Measurements from ENCODE around the gene ARSK.

Gene ARSK, protein sequence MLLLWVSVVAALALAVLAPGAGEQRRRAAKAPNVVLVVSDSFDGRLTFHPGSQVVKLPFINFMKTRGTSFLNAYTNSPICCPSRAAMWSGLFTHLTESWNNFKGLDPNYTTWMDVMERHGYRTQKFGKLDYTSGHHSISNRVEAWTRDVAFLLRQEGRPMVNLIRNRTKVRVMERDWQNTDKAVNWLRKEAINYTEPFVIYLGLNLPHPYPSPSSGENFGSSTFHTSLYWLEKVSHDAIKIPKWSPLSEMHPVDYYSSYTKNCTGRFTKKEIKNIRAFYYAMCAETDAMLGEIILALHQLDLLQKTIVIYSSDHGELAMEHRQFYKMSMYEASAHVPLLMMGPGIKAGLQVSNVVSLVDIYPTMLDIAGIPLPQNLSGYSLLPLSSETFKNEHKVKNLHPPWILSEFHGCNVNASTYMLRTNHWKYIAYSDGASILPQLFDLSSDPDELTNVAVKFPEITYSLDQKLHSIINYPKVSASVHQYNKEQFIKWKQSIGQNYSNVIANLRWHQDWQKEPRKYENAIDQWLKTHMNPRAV

GRCh38 chr5:95554647-95555548 lies at the start of gene ARSK, which contains the start of gene SKIC3:
Gene ARSK (plus strand): TSS chr5:95555101. CDS start chr5:95555279, 178 bp downstream.
Gene SKIC3 (minus strand): TSS chr5:95554977. CDS start chr5:95547150, 7,827 bp downstream.
- peak; percentile 79 to 85 for DNase-seq (ENCODE audit: low read depth in 2 of 2)

GRCh38 chr5:95508550-95508949 lies 46.4 kb upstream of the ARSK start:
- no peak for DNase-seq (ENCODE audit: low read depth in 2 of 2)

- DNase-seq (ENCODE audit: low read depth in 2 of 2), result no peak
Measured at GRCh38 chr5:95511606-95512005, 43.3 kb upstream of the ARSK start.

DNA sequence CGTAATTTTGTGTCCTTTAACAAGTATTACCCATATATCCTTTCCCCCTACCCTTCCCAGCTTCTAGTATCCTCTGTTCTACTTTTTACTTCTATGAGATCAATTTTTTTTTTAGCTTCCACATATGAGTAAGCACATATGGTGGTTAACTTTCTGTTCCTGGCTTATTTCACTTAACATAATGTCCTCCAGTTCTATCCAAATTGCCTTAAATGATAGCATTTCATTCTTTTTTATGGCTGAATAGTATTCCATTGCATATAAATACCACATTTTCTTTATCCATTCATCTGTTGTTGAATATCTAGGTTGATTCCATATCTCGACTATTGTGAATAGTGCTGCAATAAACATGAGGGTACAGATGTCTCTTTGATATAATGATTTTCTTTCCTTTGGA lies 36.5 kb upstream of the ARSK start:
- no peak for DNase-seq (ENCODE audit: low read depth in 2 of 2)

DNA sequence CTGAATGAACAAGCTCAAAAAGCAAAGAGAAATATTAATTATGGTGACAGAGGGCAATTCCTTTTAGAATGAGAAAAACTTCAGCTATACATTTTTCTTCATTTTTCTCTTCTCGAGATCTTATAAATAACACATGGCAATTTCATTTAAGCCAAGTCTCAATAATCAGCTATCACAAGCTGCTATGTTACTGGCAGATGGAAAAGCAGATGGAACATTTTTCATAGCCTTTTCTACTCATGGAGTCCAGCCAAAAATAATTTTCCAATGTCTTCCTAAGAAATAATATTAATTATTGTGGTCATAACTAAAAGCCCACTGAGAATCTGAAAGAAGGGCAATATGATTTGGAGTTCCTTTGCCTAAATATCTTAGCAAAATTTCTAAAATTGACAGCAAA lies 35.8 kb upstream of the ARSK start:
- DNase-seq (ENCODE audit: low read depth in 2 of 2), result no peak

GRCh38 chr5:95519681-95520080 lies 35.2 kb upstream of the ARSK start:
- no peak for DNase-seq (ENCODE audit: low read depth in 2 of 2)

- DNase-seq (ENCODE audit: low read depth in 2 of 2), result no peak
Measured at GRCh38 chr5:95520206-95520605, 34.7 kb upstream of the ARSK start.

DNA sequence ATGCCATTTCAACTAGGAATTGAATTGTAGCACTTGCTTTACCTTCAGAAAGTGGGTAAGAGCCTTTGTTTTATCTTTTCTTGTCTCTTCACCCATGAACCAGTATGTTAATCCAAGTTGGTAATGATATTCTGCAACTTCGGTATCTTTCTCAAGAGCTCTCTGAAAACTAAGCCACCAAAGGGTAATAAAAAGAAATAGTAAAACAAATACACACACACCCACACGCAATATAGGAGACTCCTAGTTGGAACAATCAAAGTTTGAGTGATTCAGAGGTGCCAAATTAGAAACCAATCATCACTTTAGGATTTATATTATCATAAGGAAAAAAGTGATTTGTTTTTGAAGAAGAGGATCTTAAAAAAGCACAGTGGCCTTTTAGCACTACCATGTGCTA lies 30.5 kb upstream of the ARSK start:
- DNase-seq (ENCODE audit: low read depth in 2 of 2), result no peak

DNA sequence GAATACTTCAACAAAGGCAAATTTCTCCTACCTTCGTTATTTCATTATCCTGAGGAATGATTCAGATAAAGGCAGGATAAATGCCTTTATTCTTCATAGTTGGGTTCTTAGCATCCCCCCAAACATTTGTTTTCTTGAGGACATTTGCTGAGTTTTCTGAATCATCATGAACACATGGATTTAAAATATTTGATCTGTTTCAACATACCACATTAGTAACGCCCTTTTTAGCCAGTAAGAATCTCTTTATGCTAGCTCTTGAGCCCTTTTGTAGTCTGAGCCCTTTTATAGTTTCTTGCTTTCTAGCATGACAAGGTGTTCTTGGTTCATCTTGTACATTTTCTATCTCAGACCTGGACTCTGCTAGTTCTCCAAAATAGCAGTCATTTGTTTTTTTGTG lies 28.0 kb upstream of the ARSK start:
- no peak for DNase-seq (ENCODE audit: low read depth in 2 of 2)

DNA sequence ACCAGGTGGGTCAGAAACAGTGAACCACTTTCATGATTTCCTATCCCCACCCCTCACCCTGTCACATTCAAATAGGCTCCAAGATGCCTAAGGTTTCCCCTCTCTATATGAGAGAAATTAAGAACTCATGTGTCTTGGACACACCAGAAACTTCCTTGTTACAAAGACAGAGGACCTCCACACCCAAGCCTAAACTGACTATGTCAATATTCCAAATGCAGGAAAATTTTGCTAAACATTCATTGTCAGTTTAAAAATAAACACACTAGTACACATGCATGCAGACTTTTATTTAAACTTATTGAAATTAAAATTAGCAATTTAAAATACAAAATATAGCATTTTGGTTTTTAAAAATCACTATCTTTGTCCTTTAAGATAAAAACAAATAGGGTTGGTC lies 26.3 kb upstream of the ARSK start:
- DNase-seq (ENCODE audit: low read depth in 2 of 2), result no peak

DNA sequence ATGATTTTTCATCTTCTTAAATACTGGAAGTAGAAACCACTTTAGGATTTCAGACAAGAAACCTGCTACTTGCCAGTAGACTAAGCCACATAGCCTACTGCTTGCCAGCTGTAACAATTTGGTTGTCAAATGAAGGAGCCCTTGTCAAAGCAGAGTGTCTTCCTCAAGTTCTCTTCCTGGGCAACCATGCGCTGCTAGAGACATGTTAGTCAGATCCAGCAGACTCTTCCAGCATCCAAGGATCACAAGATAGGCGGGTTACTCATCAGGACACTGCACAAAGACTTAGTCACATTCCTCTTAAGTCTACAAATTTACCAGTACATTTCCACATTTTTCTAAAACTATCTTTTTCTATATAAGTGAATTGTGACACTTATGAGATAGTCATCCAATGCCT lies 24.5 kb upstream of the ARSK start:
- no peak for DNase-seq (ENCODE audit: low read depth in 2 of 2)

- DNase-seq (ENCODE audit: low read depth in 2 of 2), result no peak
Measured at GRCh38 chr5:95531491-95531890, 23.4 kb upstream of the ARSK start.

DNA sequence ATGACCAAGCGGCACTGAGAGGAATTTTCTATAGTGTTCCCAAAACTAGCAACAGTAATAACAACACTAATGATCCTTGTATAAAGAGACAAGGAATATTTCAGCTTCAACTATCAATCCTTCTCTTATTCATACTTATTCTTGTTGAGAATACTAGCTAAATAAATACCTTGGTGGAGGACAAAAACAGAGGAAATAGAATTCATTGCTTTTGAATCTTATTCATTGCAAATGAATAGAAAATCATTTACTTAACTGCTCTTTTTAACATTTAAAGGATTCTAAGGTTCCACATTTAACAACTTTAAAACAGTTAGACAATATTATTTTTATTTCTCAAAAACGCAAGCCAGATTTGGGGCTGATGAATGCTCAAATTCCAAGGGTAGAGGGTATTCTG lies 22.5 kb upstream of the ARSK start:
- DNase-seq (ENCODE audit: low read depth in 2 of 2), result no peak

GRCh38 chr5:95533106-95533505 lies 21.8 kb upstream of the ARSK start:
- DNase-seq (ENCODE audit: low read depth in 2 of 2), result no peak

DNA sequence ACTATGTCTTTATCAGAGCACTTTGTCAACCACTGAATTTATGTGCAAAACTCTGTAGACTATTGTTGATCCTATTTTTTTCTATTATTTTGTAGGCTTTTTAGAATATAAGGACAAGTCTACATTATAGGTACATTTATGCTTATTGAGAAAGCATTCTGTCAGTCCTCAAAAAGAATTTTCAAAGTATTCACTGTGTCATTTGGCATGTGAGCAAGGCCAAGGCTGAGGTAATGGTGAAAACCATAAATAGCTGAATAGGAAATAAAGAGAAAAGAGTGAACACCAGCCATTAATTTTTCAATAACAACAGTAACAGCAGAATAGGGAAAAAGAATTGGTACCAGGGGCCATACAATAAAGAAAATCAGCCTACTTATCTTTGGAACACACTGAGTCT lies 21.1 kb upstream of the ARSK start:
- no peak for DNase-seq (ENCODE audit: low read depth in 2 of 2)

GRCh38 chr5:95537501-95537900 lies 17.4 kb upstream of the ARSK start:
- no peak for DNase-seq (ENCODE audit: low read depth in 2 of 2)

GRCh38 chr5:95543017-95543705 lies 11.7 kb upstream of the ARSK start:
- no peak for DNase-seq (ENCODE audit: low read depth in 2 of 2)

DNA sequence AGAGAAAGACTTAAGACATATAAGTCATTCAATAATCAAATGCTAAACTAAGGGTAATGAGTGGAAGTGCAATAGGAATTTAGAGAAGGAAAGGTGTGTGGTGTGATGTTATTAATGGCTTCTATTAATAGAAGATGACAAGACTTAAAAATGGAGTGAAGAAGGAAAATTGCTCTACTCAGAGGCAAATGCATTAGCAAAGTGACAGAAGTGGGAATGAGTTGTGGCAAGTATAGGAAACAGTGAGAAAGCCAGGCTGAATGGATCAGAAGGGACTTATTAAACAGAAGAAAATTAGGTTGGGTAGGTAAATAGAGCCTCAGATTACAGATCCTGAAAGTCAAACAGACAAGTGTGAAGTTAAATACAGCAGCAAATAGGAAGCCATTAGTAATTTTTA lies 5.9 kb upstream of the ARSK start:
- DNase-seq (ENCODE audit: low read depth in 2 of 2), result no peak

DNA sequence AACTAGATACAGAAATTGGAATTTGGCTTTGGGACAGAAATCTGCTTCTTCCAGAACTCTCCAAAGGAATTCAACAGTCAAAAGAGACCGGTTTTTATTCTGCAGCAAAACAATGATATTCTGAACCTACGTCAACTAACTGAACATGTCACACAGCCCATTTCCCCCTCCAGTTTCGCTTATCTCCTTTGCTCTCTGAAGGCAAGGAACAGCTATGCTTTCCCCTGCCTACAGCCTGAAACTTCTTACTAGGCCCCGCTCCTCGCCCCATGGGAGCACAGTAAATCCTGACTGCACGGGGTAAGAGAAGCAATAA lies 612 bp upstream of the ARSK start:
- peak in 1 of 2 donors; percentile 2 for DNase-seq (ENCODE audit: low read depth in 2 of 2)

DNA sequence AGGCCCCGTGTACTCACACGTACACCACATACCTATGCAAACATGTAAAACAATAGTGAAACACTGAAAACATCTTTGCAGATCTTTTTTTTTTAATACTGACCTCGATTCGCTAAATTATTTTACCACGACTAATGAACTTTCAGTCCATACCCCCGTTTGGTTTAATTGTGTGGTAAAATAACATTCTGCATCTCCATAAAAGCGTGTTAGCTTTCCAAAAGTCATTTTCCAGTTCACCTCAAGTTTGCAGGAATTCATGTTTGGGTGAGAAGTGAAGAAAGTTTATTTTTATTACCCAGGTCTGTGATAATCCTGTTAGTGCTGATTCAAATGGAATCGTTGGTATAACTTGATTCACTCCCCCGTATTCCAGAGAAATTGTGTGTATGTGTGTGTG lies 652 bp downstream of the ARSK start:
- no peak for DNase-seq (ENCODE audit: low read depth in 2 of 2)

DNA sequence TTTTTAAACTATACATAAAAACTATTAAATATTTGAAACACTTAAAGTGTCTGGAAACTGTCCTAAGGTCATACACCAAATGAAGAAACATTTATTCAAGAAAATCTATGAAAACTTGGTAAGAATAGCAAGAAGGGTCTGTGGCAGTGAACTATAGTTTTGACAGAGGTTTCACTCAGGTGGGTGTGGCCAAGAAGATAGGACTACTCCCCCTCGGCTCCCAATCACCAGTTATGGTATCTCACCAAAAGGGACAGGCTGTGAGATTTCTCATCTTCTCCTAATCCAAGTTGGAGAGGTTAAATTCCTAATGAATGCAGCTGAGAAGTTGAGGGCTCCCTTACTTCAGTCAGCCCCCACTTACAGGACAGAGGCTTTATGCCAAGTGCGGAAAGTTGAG lies 2.9 kb downstream of the ARSK start:
- no peak for DNase-seq (ENCODE audit: low read depth in 2 of 2)

GRCh38 chr5:95562282-95562681 lies 7.4 kb downstream of the ARSK start:
- DNase-seq (ENCODE audit: low read depth in 2 of 2), result no peak

Measured in stimulated activated CD8-positive, alpha-beta memory T cell treated with anti-CD3 and anti-CD28 coated beads, Interleukin-15, amount 100 ng/mL, for 48 hours (primary cell).